Hair follicular keratinocyte (primary cell): Measurements from ENCODE around the gene SLC35B3. TPM values are rescaled to one million over a fixed set of nuclear protein-coding genes. Genes with fewer than 3 reads are reported as not detected.

ENCODE experiments used
- total RNA-seq: library from RNA; depleted of rRNA; stranded (reverse); fragments of >200 nt; gene quantifications from 2 replicates; pipeline ENCODE4 v1.2.3, GENCODE V29; 2015

The SLC35B3 gene
- 8.7 and 10.7 TPM in 2 replicates for total RNA-seq

GRCh38 chr6:8435093-8435844 lies at the start of gene SLC35B3:
Gene SLC35B3, minus strand, starts transcription at chr6:8435545.

